Stimulated activated CD8-positive, alpha-beta memory T cell treated with anti-CD3 and anti-CD28 coated beads, Interleukin-7, amount 100 ng/mL, for 48 hours (primary cell): ENCODE measurements around the gene PPIL1.
"Not testable (repeated sequence)": the region's sequence is repeated elsewhere in the genome, so short reads cannot be mapped to it uniquely, and the experiment has no call there.

Experiments
- DNase-seq, 2 donors: peaks; one replicate each; pipeline ENCODE4 v3.0.0-alpha.2; 2020; ENCODE audit warnings: low read depth in 1 of 2; ENCODE audit errors: extremely low read depth in 1 of 2

PPIL1 gene

DNA sequence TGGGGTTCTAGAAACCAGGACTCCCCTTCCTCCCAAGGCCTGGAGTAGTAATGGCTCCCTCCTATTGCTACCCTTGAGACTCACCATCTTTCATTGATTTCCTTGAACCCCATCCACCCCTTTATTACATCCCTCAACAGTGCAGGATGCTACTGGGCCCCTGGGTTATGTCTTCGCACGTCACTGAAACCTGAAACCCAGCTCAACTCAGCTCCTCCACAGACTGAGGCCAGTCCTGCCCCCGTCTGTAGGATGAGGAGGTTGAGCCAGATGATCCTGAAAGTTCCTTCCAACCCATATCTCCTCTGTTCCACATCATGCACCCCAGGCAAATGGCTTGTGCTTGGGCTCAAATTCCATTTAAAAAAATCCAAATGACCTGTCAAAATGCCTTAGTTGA, 56.8 kb downstream of the PPIL1 start:
- DNase-seq, result no peak

DNA sequence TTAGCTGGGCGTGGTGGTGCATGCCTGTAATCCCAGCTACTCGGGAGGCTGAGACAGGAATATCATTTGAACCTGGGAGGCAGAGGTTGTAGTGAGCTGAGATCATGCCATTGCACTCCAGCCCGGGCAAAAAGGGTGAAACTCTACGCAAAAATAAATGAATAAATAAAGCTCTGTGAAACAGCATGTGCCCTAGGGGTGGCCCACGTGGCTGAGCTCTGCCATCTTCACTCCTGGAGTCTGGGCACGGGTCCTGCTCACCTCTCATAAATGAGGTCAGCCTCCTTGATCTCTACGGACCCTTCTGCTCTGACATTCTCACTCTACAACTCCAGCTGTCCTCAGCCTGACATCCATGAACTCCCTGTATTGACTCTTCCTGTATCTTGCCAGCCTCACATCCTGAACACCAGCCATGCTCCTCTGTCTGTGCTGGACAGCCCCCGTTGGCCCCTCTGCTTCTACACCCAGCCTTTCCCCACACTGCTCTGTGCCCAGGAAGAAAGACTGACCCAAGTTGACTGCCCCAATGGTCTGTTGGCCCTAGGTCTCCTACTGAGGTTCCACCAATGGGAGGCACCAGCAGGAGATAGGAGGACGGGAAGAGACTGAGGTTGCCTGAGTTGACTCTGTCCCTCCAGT, 57.3 kb downstream of the PPIL1 start:
- DNase-seq, result no peak

GRCh38 chr6:36815962-36816735, 58.5 kb downstream of the PPIL1 start:
- DNase-seq, result no peak

DNA sequence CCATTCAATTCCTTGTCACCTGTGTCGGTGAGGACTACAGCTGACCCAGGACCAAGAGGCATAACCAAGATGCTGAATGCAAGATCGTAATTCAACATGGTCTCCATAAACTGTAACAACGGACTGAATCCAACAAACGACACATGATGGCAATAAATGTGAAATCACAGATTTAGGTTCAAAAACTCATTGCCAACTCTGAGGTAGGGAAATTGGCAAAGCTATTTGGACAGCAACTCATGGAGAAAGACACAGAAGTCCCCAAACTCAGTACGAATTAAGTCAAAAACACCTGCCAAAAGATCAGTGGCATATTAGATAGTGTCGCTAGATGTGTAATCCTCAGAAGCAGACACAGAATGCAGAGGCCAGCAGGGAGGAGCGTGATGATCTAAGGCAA, 60.4 kb downstream of the PPIL1 start:
- no peak for DNase-seq

GRCh38 chr6:36813526-36813925, 61.1 kb downstream of the PPIL1 start:
- DNase-seq, result no peak

- DNase-seq, result not testable (repeated sequence)
Observed at GRCh38 chr6:36813047-36813446, 61.6 kb downstream of the PPIL1 start.

GRCh38 chr6:36809941-36810803, 64.4 kb downstream of the PPIL1 start:
- no peak for DNase-seq

- DNase-seq, result no peak
Observed at GRCh38 chr6:36809156-36809555, 65.4 kb downstream of the PPIL1 start.

DNA sequence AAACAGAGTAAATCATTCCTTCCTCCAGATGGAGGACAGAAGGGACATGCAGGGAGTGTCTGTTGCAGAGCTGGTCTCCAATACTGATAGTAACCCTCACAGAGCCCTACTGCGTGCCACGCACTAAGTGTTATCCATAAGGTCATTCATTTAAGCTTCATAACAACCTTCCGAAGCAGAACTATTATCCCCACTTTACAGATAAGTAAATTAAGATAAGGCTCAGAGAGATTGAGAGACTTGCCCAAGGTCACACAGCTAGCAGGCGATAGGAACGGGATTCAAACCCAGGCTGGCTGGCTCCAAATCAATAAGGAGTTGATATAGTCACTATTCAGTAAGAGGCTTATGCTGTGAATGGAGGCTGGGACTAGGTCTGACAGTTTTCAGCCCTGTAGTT, 66.0 kb downstream of the PPIL1 start:
- no peak for DNase-seq

DNA sequence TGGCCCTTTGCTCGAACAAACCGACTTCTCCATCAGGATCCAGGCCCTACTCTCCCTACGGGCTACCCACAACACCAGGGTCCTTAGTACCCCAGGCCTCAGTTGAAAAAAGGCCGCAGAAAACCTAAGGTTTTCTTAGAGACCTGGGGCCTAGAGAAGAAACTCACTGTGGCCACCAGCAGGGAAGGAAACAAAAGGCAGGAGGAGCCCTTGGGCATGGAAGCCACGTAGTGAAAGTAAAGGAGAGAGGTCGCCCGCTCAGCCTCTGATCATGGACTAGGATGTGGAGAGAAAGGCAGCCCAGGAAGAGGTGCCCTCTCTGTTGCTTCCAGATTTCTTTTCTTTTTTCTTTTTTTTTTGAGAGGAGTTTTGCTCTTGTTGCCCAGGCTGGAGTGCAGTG, 66.9 kb downstream of the PPIL1 start:
- DNase-seq, result no peak

GRCh38 chr6:36807143-36807542, 67.5 kb downstream of the PPIL1 start:
- no peak for DNase-seq

GRCh38 chr6:36805917-36806316, 68.7 kb downstream of the PPIL1 start:
- DNase-seq, result no peak

GRCh38 chr6:36805096-36805797, 69.4 kb downstream of the PPIL1 start:
- no peak for DNase-seq
